ENCODE results near the gene BBX. TPM values are rescaled to one million over a fixed set of nuclear protein-coding genes. Genes with fewer than 3 reads are reported as not detected.
"Not testable (repeated sequence)": the region's sequence is repeated elsewhere in the genome, so short reads cannot be mapped to it uniquely, and the experiment has no call there.

The BBX gene
- total and polyA plus RNA-seq, 2 of the 4 experiments (the other 2 are of a cell fraction): 13.6 to 107 TPM

GRCh38 chr3:107565244-107565643, 42.5 kb downstream of the BBX start:
- H2BK120ac ChIP-seq (ENCODE audit: low read depth, low read length); H3K56ac ChIP-seq (ENCODE audit: extremely low read depth, insufficient read depth, low read length); ATAC-seq (ENCODE audit: low read depth); H2BK15ac ChIP-seq (ENCODE audit: low read depth, low read length); H2AK9ac ChIP-seq (replicated peaks; ENCODE audit: low read depth, low read length, poor library complexity); H2AK5ac ChIP-seq (ENCODE audit: low read depth, low read length); H3K23ac ChIP-seq (ENCODE audit: low read depth, low read length); H2AFZ ChIP-seq (replicated peaks; ENCODE audit: low read length, poor library complexity); H4K91ac ChIP-seq (ENCODE audit: insufficient read depth, low read depth, low read length); H3K9me3 ChIP-seq (ENCODE audit: control insufficient read depth, insufficient read depth, low read length); H3K27me3 ChIP-seq (ENCODE audit: control insufficient read depth, insufficient read depth, low read length); H3K27ac ChIP-seq (ENCODE audit: insufficient read depth, low read length); H3K4me3 ChIP-seq (ENCODE audit: insufficient read depth, low read depth, low read length); H2BK5ac ChIP-seq (ENCODE audit: low read depth, low read length, poor library complexity, severe bottlenecking); dilution Hi-C loops (cut with HindIII; ENCODE audit: low sequenced_read_pairs, unreplicated experiment); H3K9ac ChIP-seq (ENCODE audit: low read depth, low read length); DNase-seq; H3K9me1 ChIP-seq (ENCODE audit: insufficient read depth, low read length); H2BK20ac ChIP-seq (ENCODE audit: low read depth, low read length); in situ Hi-C loops (cut with MboI; ENCODE audit: low sequenced_read_pairs); H3K36me3 ChIP-seq (ENCODE audit: control insufficient read depth, insufficient read depth, low read length); H3K4ac ChIP-seq (ENCODE audit: low read depth, low read length); H4K20me1 ChIP-seq (ENCODE audit: insufficient read depth, low read length); intact Hi-C loops (cut with micrococcal nuclease); H3K14ac ChIP-seq (replicated peaks; ENCODE audit: low read depth, low read length); H3K4me1 ChIP-seq (ENCODE audit: control insufficient read depth, insufficient read depth, low read length); H3K79me1 ChIP-seq (ENCODE audit: low read depth in 1 of 2, low read length in 2 of 2); H4K8ac ChIP-seq (ENCODE audit: low read depth in 2 of 2, low read length in 2 of 2); BruUV-seq (replicated peaks); H4K5ac ChIP-seq (ENCODE audit: low read depth, low read length); H3K4me2 ChIP-seq (ENCODE audit: low read depth, low read length); POLR2A ChIA-PET (ENCODE audit: unreplicated experiment); H3K18ac ChIP-seq (ENCODE audit: low read depth, low read length): not testable (repeated sequence)
- WGBS, 2 experiments (ENCODE audit: extremely low coverage in 2 of 2, insufficient read length in 1 of 2): no CpG with 5 or more reads among the region's 7 CpGs
- CTCF ChIA-PET: interaction anchor here (0.7 kb wide), 1 partner anchor 55 kb away, joined by 3 read pairs; no protein-coding TSS in a partner anchor

- H3K56ac ChIP-seq (ENCODE audit: extremely low read depth, insufficient read depth, low read length); H3K4ac ChIP-seq (ENCODE audit: low read depth, low read length); BruUV-seq (replicated peaks); H3K36me3 ChIP-seq (ENCODE audit: control insufficient read depth, insufficient read depth, low read length); H4K20me1 ChIP-seq (ENCODE audit: insufficient read depth, low read length); H3K18ac ChIP-seq (ENCODE audit: low read depth, low read length); H4K91ac ChIP-seq (ENCODE audit: insufficient read depth, low read depth, low read length); H3K9me1 ChIP-seq (ENCODE audit: insufficient read depth, low read length); H3K27ac ChIP-seq (ENCODE audit: insufficient read depth, low read length); H3K27me3 ChIP-seq (ENCODE audit: control insufficient read depth, insufficient read depth, low read length); in situ Hi-C loops (cut with MboI; ENCODE audit: low sequenced_read_pairs); H2BK15ac ChIP-seq (ENCODE audit: low read depth, low read length); DNase-seq; H2AK9ac ChIP-seq (replicated peaks; ENCODE audit: low read depth, low read length, poor library complexity); H3K9ac ChIP-seq (ENCODE audit: low read depth, low read length); POLR2A ChIA-PET (ENCODE audit: unreplicated experiment); H3K4me3 ChIP-seq (ENCODE audit: insufficient read depth, low read depth, low read length); H3K79me1 ChIP-seq (ENCODE audit: low read depth in 1 of 2, low read length in 2 of 2); H4K5ac ChIP-seq (ENCODE audit: low read depth, low read length); H4K8ac ChIP-seq (ENCODE audit: low read depth in 2 of 2, low read length in 2 of 2); H3K4me2 ChIP-seq (ENCODE audit: low read depth, low read length); CTCF ChIA-PET; dilution Hi-C loops (cut with HindIII; ENCODE audit: low sequenced_read_pairs, unreplicated experiment); H2BK120ac ChIP-seq (ENCODE audit: low read depth, low read length); H3K4me1 ChIP-seq (ENCODE audit: control insufficient read depth, insufficient read depth, low read length); H2AFZ ChIP-seq (replicated peaks; ENCODE audit: low read length, poor library complexity); H3K23ac ChIP-seq (ENCODE audit: low read depth, low read length); ATAC-seq (ENCODE audit: low read depth); H3K9me3 ChIP-seq (ENCODE audit: control insufficient read depth, insufficient read depth, low read length); H2BK5ac ChIP-seq (ENCODE audit: low read depth, low read length, poor library complexity, severe bottlenecking); H2BK20ac ChIP-seq (ENCODE audit: low read depth, low read length); H2AK5ac ChIP-seq (ENCODE audit: low read depth, low read length); H3K14ac ChIP-seq (replicated peaks; ENCODE audit: low read depth, low read length): not testable (repeated sequence)
- WGBS, 2 experiments (ENCODE audit: extremely low coverage in 2 of 2, insufficient read length in 1 of 2): 90% methylated on average over 10 of the region's 10 CpGs; no CpG with 5 or more reads in 1 of the 2 experiments
- intact Hi-C loops (cut with micrococcal nuclease): loop anchor here (5.0 kb wide), 2 partner anchors 91 to 356 kb away; no protein-coding TSS in a partner anchor
Measured at GRCh38 chr3:107571089-107571488, 48.3 kb downstream of the BBX start.

Data from IMR-90 (cell line).